Measurements from ENCODE around the gene PRKAR1A. TPM values are rescaled to one million over a fixed set of nuclear protein-coding genes. Genes with fewer than 3 reads are reported as not detected.

The PRKAR1A gene
- total RNA-seq, 1 experiment from 2014 or later, result 174 TPM

DNA sequence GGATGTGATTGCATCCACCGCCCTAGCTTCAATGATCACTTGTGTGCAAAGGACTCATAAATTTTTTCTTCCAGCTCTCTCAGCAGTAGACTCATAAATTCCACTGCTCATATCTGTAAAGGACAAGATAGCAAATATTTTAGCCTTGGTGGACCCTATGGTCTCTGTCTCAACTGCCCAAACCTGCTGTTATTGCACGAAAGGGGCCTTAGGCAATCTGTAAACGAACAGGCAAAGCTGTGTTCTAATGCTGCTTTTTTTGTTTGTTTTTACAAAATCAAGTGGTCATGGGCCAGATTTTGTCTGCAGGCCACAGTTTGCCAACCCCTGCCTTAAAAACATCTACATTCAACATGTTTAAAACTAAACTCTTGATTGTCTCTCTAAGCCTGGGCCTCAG, 54.8 kb downstream of the PRKAR1A start:
- in situ Hi-C loops (cut with HindIII; ENCODE audit: low pct_unique_long_range_greater_than_20kb, low sequenced_read_pairs), result no loop called here
- ATAC-seq, result no peak
- POLR2A ChIA-PET, result no interaction called here

DNA sequence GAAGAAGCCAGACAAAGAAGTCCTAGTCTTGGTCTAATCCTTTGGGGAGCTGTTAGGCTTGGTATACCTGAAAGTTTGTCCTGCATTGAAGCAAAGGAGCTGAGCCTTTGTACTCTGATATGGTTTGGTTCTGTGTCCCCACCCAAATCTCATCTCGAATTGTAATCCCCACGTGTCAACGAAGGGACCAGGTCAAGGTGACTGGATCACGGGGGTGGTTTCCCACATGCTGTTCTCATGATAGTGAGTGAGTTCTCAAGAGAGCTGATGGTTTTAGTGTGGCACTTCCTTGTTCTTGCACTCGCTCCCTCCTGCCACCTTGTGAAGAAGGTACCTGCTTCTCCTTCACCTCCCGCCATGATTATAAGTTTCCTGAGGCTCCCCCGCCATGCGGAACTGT, 55.4 kb downstream of the PRKAR1A start:
- DNase-seq (ENCODE audit: low read depth, low spot score) (no peak), ATAC-seq (no peak)
- BruUV-seq (replicated peaks), result no TSS peak
- POLR2A ChIA-PET, result no interaction called here
- H3K4me1 ChIP-seq (ENCODE audit: control insufficient read depth, insufficient read depth, low read length), result no peaks in the 10 kb centered on the region
- H3K27ac ChIP-seq (ENCODE audit: low read length), result no peak overlapping the region
- TF ChIP-seq POLR2AphosphoS5 (IDR thresholded peaks at IDR 0.05; ENCODE audit: low read depth, low read length) (no peak), SIN3A (IDR thresholded peaks at IDR 0.05; ENCODE audit: borderline replicate concordance, insufficient read depth, low read depth, low read length) (no peak), TCF7L2 (IDR thresholded peaks at IDR 0.05; ENCODE audit: low read depth, low read length) (no peak)
- TF ChIP-seq, protein P1, sequence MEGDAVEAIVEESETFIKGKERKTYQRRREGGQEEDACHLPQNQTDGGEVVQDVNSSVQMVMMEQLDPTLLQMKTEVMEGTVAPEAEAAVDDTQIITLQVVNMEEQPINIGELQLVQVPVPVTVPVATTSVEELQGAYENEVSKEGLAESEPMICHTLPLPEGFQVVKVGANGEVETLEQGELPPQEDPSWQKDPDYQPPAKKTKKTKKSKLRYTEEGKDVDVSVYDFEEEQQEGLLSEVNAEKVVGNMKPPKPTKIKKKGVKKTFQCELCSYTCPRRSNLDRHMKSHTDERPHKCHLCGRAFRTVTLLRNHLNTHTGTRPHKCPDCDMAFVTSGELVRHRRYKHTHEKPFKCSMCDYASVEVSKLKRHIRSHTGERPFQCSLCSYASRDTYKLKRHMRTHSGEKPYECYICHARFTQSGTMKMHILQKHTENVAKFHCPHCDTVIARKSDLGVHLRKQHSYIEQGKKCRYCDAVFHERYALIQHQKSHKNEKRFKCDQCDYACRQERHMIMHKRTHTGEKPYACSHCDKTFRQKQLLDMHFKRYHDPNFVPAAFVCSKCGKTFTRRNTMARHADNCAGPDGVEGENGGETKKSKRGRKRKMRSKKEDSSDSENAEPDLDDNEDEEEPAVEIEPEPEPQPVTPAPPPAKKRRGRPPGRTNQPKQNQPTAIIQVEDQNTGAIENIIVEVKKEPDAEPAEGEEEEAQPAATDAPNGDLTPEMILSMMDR (IDR thresholded peaks at IDR 0.05), result no peak
- TF ChIP-seq, protein P2, sequence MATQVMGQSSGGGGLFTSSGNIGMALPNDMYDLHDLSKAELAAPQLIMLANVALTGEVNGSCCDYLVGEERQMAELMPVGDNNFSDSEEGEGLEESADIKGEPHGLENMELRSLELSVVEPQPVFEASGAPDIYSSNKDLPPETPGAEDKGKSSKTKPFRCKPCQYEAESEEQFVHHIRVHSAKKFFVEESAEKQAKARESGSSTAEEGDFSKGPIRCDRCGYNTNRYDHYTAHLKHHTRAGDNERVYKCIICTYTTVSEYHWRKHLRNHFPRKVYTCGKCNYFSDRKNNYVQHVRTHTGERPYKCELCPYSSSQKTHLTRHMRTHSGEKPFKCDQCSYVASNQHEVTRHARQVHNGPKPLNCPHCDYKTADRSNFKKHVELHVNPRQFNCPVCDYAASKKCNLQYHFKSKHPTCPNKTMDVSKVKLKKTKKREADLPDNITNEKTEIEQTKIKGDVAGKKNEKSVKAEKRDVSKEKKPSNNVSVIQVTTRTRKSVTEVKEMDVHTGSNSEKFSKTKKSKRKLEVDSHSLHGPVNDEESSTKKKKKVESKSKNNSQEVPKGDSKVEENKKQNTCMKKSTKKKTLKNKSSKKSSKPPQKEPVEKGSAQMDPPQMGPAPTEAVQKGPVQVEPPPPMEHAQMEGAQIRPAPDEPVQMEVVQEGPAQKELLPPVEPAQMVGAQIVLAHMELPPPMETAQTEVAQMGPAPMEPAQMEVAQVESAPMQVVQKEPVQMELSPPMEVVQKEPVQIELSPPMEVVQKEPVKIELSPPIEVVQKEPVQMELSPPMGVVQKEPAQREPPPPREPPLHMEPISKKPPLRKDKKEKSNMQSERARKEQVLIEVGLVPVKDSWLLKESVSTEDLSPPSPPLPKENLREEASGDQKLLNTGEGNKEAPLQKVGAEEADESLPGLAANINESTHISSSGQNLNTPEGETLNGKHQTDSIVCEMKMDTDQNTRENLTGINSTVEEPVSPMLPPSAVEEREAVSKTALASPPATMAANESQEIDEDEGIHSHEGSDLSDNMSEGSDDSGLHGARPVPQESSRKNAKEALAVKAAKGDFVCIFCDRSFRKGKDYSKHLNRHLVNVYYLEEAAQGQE (IDR thresholded peaks at IDR 0.05; ENCODE audit: insufficient read depth in 1 of 2, low read depth in 2 of 2, low read length in 1 of 2), result no peak
- H3K27me3 ChIP-seq (ENCODE audit: control insufficient read depth, insufficient read depth, low read length), result no peaks in the 10 kb centered on the region
- in situ Hi-C loops (cut with HindIII; ENCODE audit: low pct_unique_long_range_greater_than_20kb, low sequenced_read_pairs) (no loop called here), intact Hi-C loops (cut with micrococcal nuclease; ENCODE audit: unreplicated experiment) (no loop called here)
- CTCF ChIA-PET, result no interaction called here
- no peaks in the 10 kb centered on the region for H3K36me3 ChIP-seq (ENCODE audit: control insufficient read depth, insufficient read depth, low read length)
- H3K4me3 ChIP-seq (ENCODE audit: low read depth in 2 of 2, low read length in 2 of 2), result no peak overlapping the region
- no peaks in the 10 kb centered on the region for H3K9me3 ChIP-seq (ENCODE audit: control insufficient read depth, insufficient read depth, low read depth, low read length)

More for the DNA sequence above, 54.8 kb downstream of the PRKAR1A start:
- TF ChIP-seq TCF7L2 (IDR thresholded peaks at IDR 0.05; ENCODE audit: low read depth, low read length) (no peak), SIN3A (IDR thresholded peaks at IDR 0.05; ENCODE audit: borderline replicate concordance, insufficient read depth, low read depth, low read length) (no peak), POLR2AphosphoS5 (IDR thresholded peaks at IDR 0.05; ENCODE audit: low read depth, low read length) (no peak)
- TF ChIP-seq, protein P2 (IDR thresholded peaks at IDR 0.05; ENCODE audit: insufficient read depth in 1 of 2, low read depth in 2 of 2, low read length in 1 of 2), result no peak
- TF ChIP-seq, protein P1 (IDR thresholded peaks at IDR 0.05), result no peak
- no peak overlapping the region for H3K4me3 ChIP-seq (ENCODE audit: low read depth in 2 of 2, low read length in 2 of 2)
- no peaks in the 10 kb centered on the region for H3K9me3 ChIP-seq (ENCODE audit: control insufficient read depth, insufficient read depth, low read depth, low read length)
- H3K27ac ChIP-seq (ENCODE audit: low read length), result no peak overlapping the region
- H3K27me3 ChIP-seq (ENCODE audit: control insufficient read depth, insufficient read depth, low read length), result no peaks in the 10 kb centered on the region
- CTCF ChIA-PET, result no interaction called here
- BruUV-seq (replicated peaks), result no TSS peak
- DNase-seq (ENCODE audit: low read depth, low spot score), result no peak
- no peaks in the 10 kb centered on the region for H3K4me1 ChIP-seq (ENCODE audit: control insufficient read depth, insufficient read depth, low read length)
- H3K36me3 ChIP-seq (ENCODE audit: control insufficient read depth, insufficient read depth, low read length), result no peaks in the 10 kb centered on the region
- intact Hi-C loops (cut with micrococcal nuclease; ENCODE audit: unreplicated experiment), result no loop called here
